Endothelial cell of umbilical vein (primary cell): ENCODE data around the gene JAKMIP1. TPM values are rescaled to one million over a fixed set of nuclear protein-coding genes. Genes with fewer than 3 reads are reported as not detected.

Experiments used
- BruUV-seq: library from RNA; stranded (reverse); fragments of 400-500 nt; replicated peaks from 2 replicates; lab custom pipeline; 2021; lab: Mats Ljungman, UMichigan
- CTCF ChIA-PET: fragments of 300-600, 350-600 bp; sonication (Branson Sonifier 250); formaldehyde crosslinking; loops from one replicate; lab custom pipeline; 2021; ENCODE audit warnings: antibody characterized with exemption, inconsistent platforms; lab: Charles Lee
- POLR2A ChIA-PET: fragments of 300-600, 350-600 bp; sonication (Branson Sonifier 250); formaldehyde crosslinking; loops from one replicate; lab custom pipeline; 2021; ENCODE audit warnings: antibody characterized with exemption, inconsistent platforms; lab: Charles Lee
- DNase-seq: peaks from one replicate; pipeline ENCODE4 v3.0.0-alpha.2; 2011; ENCODE audit warnings: low read depth, low spot score
- FAIRE-seq: peaks from 2 replicates; lab custom pipeline; 2011; peaks lifted over from hg19 to GRCh38; lab: Jason Lieb, UNC
- H2AFZ ChIP-seq: 2 replicates; pipeline ENCODE4 v1.6.0; 2012; ENCODE audit warnings: low read depth, low read length, control low read depth, inconsistent platforms
- H3K27ac ChIP-seq: 2 replicates; pipeline ENCODE4 v1.5.1; 2011; ENCODE audit warnings: low read depth, mild to moderate bottlenecking, control low read depth, low read length, moderate library complexity; ENCODE audit not compliant: insufficient read depth
- H3K27me3 ChIP-seq, 2 experiments: 2 replicates each; pipeline versions ENCODE4 v1.6.0 to v1.6.1; 2011; ENCODE audit warnings: low read length in 2 of 2, mixed read lengths in 1 of 2; ENCODE audit not compliant: control insufficient read depth in 2 of 2, insufficient read depth in 2 of 2
- H3K36me3 ChIP-seq, 2 experiments: 2 replicates in 1 of 2; 3 replicates in 1 of 2; pipeline ENCODE4 v1.5.1; 2011; ENCODE audit warnings: low read length in 2 of 2, mild to moderate bottlenecking in 1 of 2, moderate library complexity in 1 of 2; ENCODE audit not compliant: control insufficient read depth in 2 of 2, insufficient read depth in 2 of 2; ENCODE audit errors: extremely low read depth in 1 of 2
- H3K4me1 ChIP-seq: 3 replicates; pipeline ENCODE4 v1.5.1; 2011; ENCODE audit warnings: mild to moderate bottlenecking, low read length; ENCODE audit not compliant: control insufficient read depth, insufficient read depth; ENCODE audit errors: extremely low read depth
- H3K4me2 ChIP-seq: 2 replicates; pipeline ENCODE4 v1.6.1; 2011; ENCODE audit warnings: low read length, control low read depth, mixed read lengths; ENCODE audit not compliant: insufficient read depth
- H3K4me3 ChIP-seq, 3 experiments: fragments of 200-600 bp in 1 of 3; sonication (generic), shearing (Covaris generic) in 1 of 3; replicated peaks in 1 of 3; 2 replicates each; pipeline ENCODE4 v1.5.1; 2011 to 2016; ENCODE audit warnings: control low read depth in 3 of 3, low read length in 3 of 3, mild to moderate bottlenecking in 2 of 3, inconsistent platforms in 1 of 3, low read depth in 1 of 3, moderate library complexity in 1 of 3; ENCODE audit not compliant: insufficient read depth in 1 of 3
- H3K79me2 ChIP-seq: 2 replicates; pipeline ENCODE4 v1.6.0; 2012; ENCODE audit warnings: low read length, inconsistent platforms; ENCODE audit not compliant: control insufficient read depth, insufficient read depth
- H3K9ac ChIP-seq: replicated peaks from 2 replicates; pipeline ENCODE3; 2011; ENCODE audit warnings: low read length, control low read depth; ENCODE audit not compliant: insufficient read depth; ENCODE audit errors: extremely low read depth
- H3K9me1 ChIP-seq: replicated peaks from 3 replicates; pipeline ENCODE4 v1.6.0; 2011; ENCODE audit warnings: mild to moderate bottlenecking, low read length; ENCODE audit not compliant: control insufficient read depth, insufficient read depth; ENCODE audit errors: extremely low read depth
- H3K9me3 ChIP-seq: replicated peaks from 2 replicates; pipeline ENCODE4 v1.5.1; 2012; ENCODE audit warnings: low read length, inconsistent platforms; ENCODE audit not compliant: control insufficient read depth, insufficient read depth
- H4K20me1 ChIP-seq: replicated peaks from 2 replicates; pipeline ENCODE3; 2011; ENCODE audit warnings: mild to moderate bottlenecking, low read length; ENCODE audit not compliant: control insufficient read depth, insufficient read depth; ENCODE audit errors: extremely low read depth
- EZH2 ChIP-seq: IDR thresholded peaks from 2 replicates; pipeline ENCODE4 v1.6.1; 2012; ENCODE audit warnings: borderline replicate concordance, low read depth, mild to moderate bottlenecking, moderate library complexity, low read length, inconsistent platforms; ENCODE audit not compliant: severe bottlenecking
- FOS ChIP-seq: IDR thresholded peaks from 2 replicates; pipeline ENCODE4 v1.6.1; 2011; ENCODE audit warnings: mild to moderate bottlenecking, low read length, moderate library complexity, borderline replicate concordance; ENCODE audit not compliant: insufficient read depth
- GATA2 ChIP-seq: IDR thresholded peaks from 2 replicates; pipeline ENCODE4 v1.7.0; 2011; ENCODE audit warnings: low read depth, mild to moderate bottlenecking, moderate library complexity, mixed read lengths, low read length; ENCODE audit not compliant: insufficient read length, insufficient read depth
- JUN ChIP-seq: IDR thresholded peaks from 2 replicates; pipeline ENCODE4 v1.6.1; 2011; ENCODE audit warnings: borderline replicate concordance, low read depth; ENCODE audit not compliant: insufficient read length, insufficient read depth
- MYC ChIP-seq: IDR thresholded peaks from one replicate; pipeline ENCODE4 v1.6.1; 2011; ENCODE audit warnings: mild to moderate bottlenecking, low read depth, low read length
- POLR2A ChIP-seq: IDR thresholded peaks from 2 replicates; pipeline ENCODE4 v1.6.1; 2012; ENCODE audit warnings: low read depth, mild to moderate bottlenecking, control low read depth, low read length
- POLR2AphosphoS5 ChIP-seq: IDR thresholded peaks from 2 replicates; pipeline ENCODE4 v1.6.1; 2012; ENCODE audit warnings: low read depth, mild to moderate bottlenecking, control low read depth, low read length, moderate library complexity; ENCODE audit not compliant: insufficient read depth
- dilution Hi-C: fragments of 300-500 bp; cut with MboI; formaldehyde crosslinking; loops from one replicate; pipeline ENCODE4 v1.15.0; 2019; ENCODE audit warnings: low sequenced_read_pairs; ENCODE audit not compliant: extremely low pct_ligation_motif_present
- intact Hi-C: fragments of 100-400 bp; cut with micrococcal nuclease; formaldehyde crosslinking; loops from one replicate; pipeline ENCODE4 v1.10.0; 2022
- polyA plus RNA-seq, 4 experiments: library from polyadenylated mRNA; depleted of rRNA in 3 of 4; stranded (reverse) in 3 of 4; unstranded in 1 of 4; fragments of >200 nt; gene quantifications; 2 replicates each; pipeline versions ENCODE4 v1.2.1 to v1.2.3, GENCODE V29; 2011 to 2012; ENCODE audit warnings: missing spikeins in 1 of 4
- total RNA-seq: library from RNA; stranded (reverse); gene quantifications from 2 replicates; pipeline ENCODE4 v1.2.3, GENCODE V29; 2021
- TF ChIP-seq, protein P1 (sequence below), 2 donors: IDR thresholded peaks; 1 replicate in 1 of 2; 2 replicates in 1 of 2; pipeline ENCODE4 v1.5.1; 2011; ENCODE audit warnings: low read length in 2 of 2, mild to moderate bottlenecking in 2 of 2, moderate library complexity in 2 of 2, control low read depth in 1 of 2, inconsistent platforms in 1 of 2, low read depth in 1 of 2; ENCODE audit not compliant: insufficient read depth in 1 of 2; ENCODE audit errors: extremely low read depth in 1 of 2
- TF ChIP-seq, protein P2 (sequence below): IDR thresholded peaks from 2 replicates; pipeline ENCODE4 v1.6.1; 2011; ENCODE audit not compliant: insufficient read depth, insufficient read length

The JAKMIP1 gene
- total and polyA plus RNA-seq, 2 donors (not counting 3 experiments of a cell fraction or from before 2014, with no cell fraction given): not detected

DNA sequence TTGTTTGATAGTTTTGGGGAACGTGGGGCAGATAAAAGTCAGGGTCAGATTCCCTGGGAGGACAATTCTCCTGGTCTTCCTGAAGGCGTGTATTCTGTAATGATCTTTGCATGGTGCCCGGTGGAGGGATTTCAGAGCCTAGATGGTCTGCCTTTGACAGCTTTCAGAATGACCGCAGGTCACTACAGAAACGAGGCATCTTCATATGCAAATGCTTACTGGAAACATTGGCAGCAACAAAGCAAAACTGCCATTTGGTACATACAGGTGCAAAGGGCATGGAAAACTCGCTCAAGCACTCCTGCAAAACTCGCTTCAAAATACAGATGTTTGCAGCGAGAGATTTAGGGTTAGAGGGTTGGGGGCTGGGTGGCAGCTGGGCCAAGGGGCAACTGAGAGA is 190.9 kb downstream of the JAKMIP1 start:
- no TSS peak for BruUV-seq
- dilution Hi-C loops (no loop called here), intact Hi-C loops (no loop called here)
- no peak for DNase-seq
- ChIA-PET CTCF (interaction anchor here (1.1 to 2.2 kb wide), 2 partner anchors 11 to 318 kb away, joined by 3 to 6 read pairs; no protein-coding TSS in a partner anchor), POLR2A (no interaction called here)
- no peak overlapping the region for H3K27ac ChIP-seq
- no peaks in the 10 kb centered on the region for H3K9me1 ChIP-seq
- H3K9me3 ChIP-seq: no peaks in the 10 kb centered on the region
- no peaks in the 10 kb centered on the region for H3K27me3 ChIP-seq
- no peaks in the 10 kb centered on the region for H3K4me1 ChIP-seq
- H3K9ac ChIP-seq: no peak overlapping the region
- no peak overlapping the region for H3K4me2 ChIP-seq
- no peaks in the 10 kb centered on the region for H3K36me3 ChIP-seq
- H2AFZ ChIP-seq: no peak overlapping the region
- TF ChIP-seq POLR2AphosphoS5 (no peak), EZH2 (no peak), POLR2A (no peak), GATA2 (no peak), JUN (no peak), MYC (no peak), FOS (no peak)
- TF ChIP-seq, protein P1, sequence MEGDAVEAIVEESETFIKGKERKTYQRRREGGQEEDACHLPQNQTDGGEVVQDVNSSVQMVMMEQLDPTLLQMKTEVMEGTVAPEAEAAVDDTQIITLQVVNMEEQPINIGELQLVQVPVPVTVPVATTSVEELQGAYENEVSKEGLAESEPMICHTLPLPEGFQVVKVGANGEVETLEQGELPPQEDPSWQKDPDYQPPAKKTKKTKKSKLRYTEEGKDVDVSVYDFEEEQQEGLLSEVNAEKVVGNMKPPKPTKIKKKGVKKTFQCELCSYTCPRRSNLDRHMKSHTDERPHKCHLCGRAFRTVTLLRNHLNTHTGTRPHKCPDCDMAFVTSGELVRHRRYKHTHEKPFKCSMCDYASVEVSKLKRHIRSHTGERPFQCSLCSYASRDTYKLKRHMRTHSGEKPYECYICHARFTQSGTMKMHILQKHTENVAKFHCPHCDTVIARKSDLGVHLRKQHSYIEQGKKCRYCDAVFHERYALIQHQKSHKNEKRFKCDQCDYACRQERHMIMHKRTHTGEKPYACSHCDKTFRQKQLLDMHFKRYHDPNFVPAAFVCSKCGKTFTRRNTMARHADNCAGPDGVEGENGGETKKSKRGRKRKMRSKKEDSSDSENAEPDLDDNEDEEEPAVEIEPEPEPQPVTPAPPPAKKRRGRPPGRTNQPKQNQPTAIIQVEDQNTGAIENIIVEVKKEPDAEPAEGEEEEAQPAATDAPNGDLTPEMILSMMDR (IDR thresholded peaks at IDR 0.05; ENCODE audit: extremely low read depth in 1 of 2, insufficient read depth in 1 of 2, low read depth in 1 of 2, low read length in 2 of 2): no peak
- TF ChIP-seq, protein P2, sequence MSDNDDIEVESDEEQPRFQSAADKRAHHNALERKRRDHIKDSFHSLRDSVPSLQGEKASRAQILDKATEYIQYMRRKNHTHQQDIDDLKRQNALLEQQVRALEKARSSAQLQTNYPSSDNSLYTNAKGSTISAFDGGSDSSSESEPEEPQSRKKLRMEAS: no peak
- no peaks in the 10 kb centered on the region for H4K20me1 ChIP-seq
- FAIRE-seq: no peak
- no peaks in the 10 kb centered on the region for H3K79me2 ChIP-seq
- H3K4me3 ChIP-seq: no peak overlapping the region
